ENCODE results near the gene EXOC4.

The EXOC4 gene

GRCh38 chr7:133706016-133706415 lies 453.1 kb downstream of the EXOC4 start:
- H3K27me3 ChIP-seq (ENCODE audit: insufficient read depth, low read length), result no peaks in the 10 kb centered on the region
- no peak overlapping the region for H3K4me3 ChIP-seq (ENCODE audit: low read depth, low read length)
- no peaks in the 10 kb centered on the region for H3K79me2 ChIP-seq (ENCODE audit: control insufficient read depth, insufficient read depth, low read length, unreplicated experiment)
- peaks cover 24% of the 10 kb centered on the region for H3K4me1 ChIP-seq (ENCODE audit: control insufficient read depth, insufficient read depth, low read length, unreplicated experiment)
- no peak overlapping the region for H2AFZ ChIP-seq (ENCODE audit: low read length, unreplicated experiment)
- H3K27ac ChIP-seq (ENCODE audit: low read depth, low read length), result peak overlapping the region; percentile 18; the same call in 1 of the 2 replicates
- H3K36me3 ChIP-seq (ENCODE audit: insufficient read depth, low read length), result no peaks in the 10 kb centered on the region

- H3K4me3 ChIP-seq (ENCODE audit: low read depth, low read length), result no peak overlapping the region
- H3K79me2 ChIP-seq (ENCODE audit: control insufficient read depth, insufficient read depth, low read length, unreplicated experiment), result no peaks in the 10 kb centered on the region
- H3K27me3 ChIP-seq (ENCODE audit: insufficient read depth, low read length), result no peaks in the 10 kb centered on the region
- H2AFZ ChIP-seq (ENCODE audit: low read length, unreplicated experiment), result no peak overlapping the region
- H3K36me3 ChIP-seq (ENCODE audit: insufficient read depth, low read length), result no peaks in the 10 kb centered on the region
- peaks cover 11% of the 10 kb centered on the region for H3K4me1 ChIP-seq (ENCODE audit: control insufficient read depth, insufficient read depth, low read length, unreplicated experiment)
- no peak overlapping the region for H3K27ac ChIP-seq (ENCODE audit: low read depth, low read length)
Measured at GRCh38 chr7:133709036-133709880, 456.4 kb downstream of the EXOC4 start.

DNA sequence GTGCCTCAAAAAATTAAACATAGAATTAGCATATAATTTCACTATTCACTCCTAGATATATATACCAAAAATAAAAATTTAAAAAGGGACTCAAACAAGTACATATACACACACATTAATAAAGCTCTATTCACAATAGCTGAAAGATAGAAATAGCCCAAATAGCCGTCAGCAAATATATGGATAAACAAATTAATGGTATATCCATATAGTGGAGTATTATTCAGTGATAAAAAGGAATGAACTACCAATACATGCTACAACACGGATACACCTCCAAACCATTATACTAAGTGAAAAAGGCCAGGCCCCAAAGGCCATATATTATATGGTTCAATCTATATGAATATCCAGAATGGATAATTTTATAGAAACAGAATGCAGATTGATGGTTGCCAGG lies 459.7 kb downstream of the EXOC4 start:
- H3K4me1 ChIP-seq (ENCODE audit: control insufficient read depth, insufficient read depth, low read length, unreplicated experiment), result no peaks in the 10 kb centered on the region
- H2AFZ ChIP-seq (ENCODE audit: low read length, unreplicated experiment), result no peak overlapping the region
- H3K4me3 ChIP-seq (ENCODE audit: low read depth, low read length), result no peak overlapping the region
- H3K27me3 ChIP-seq (ENCODE audit: insufficient read depth, low read length), result no peaks in the 10 kb centered on the region
- H3K36me3 ChIP-seq (ENCODE audit: insufficient read depth, low read length), result no peaks in the 10 kb centered on the region
- H3K27ac ChIP-seq (ENCODE audit: low read depth, low read length), result no peak overlapping the region
- no peaks in the 10 kb centered on the region for H3K79me2 ChIP-seq (ENCODE audit: control insufficient read depth, insufficient read depth, low read length, unreplicated experiment)

DNA sequence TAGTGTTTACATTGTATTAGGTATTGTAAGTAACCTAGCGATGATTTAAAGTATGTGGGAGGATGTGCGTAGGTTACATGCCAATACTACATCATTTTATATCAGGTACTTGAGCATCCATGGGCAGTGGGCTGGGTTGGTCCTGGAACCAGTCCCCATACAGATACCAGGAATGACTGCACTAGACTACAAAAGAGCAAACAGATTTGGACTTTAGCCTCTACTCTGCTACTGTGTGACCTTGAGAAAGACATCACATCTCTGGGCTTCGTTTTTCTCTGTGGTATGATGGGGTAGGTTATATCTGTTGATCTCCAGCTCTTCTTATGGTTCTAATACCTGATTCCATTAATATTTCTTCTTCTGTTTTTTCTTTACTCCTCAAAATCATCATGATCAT lies 461.8 kb downstream of the EXOC4 start:
- Histone ChIP-seq H3K36me3 (ENCODE audit: insufficient read depth, low read length) (no peaks in the 10 kb centered on the region), H3K27ac (ENCODE audit: low read depth, low read length) (no peak overlapping the region), H3K4me3 (ENCODE audit: low read depth, low read length) (no peak overlapping the region), H3K27me3 (ENCODE audit: insufficient read depth, low read length) (no peaks in the 10 kb centered on the region), H2AFZ (ENCODE audit: low read length, unreplicated experiment) (no peak overlapping the region), H3K79me2 (ENCODE audit: control insufficient read depth, insufficient read depth, low read length, unreplicated experiment) (no peaks in the 10 kb centered on the region), H3K4me1 (ENCODE audit: control insufficient read depth, insufficient read depth, low read length, unreplicated experiment) (no peaks in the 10 kb centered on the region)

DNA sequence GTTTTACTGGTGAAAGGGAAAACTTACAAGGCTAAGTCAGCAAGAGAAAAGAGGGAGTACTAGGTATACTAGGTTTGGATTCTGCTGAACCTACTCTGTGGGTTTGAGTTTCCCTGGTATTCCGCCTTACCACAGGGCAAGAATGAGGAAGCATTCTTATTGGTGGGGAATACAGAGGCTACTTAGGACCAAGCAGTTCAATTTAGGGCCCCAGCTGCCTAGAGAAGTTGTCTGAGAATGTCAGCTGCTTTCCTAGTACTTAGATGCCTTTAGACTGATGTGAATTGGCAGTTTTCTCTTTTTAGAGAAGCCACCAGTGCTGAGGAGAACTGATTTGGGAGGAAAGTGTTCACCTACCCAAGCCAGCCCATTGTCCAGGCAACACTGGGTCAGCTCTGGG lies 465.3 kb downstream of the EXOC4 start:
- no peaks in the 10 kb centered on the region for H3K27me3 ChIP-seq (ENCODE audit: insufficient read depth, low read length)
- no peaks in the 10 kb centered on the region for H3K36me3 ChIP-seq (ENCODE audit: insufficient read depth, low read length)
- H3K79me2 ChIP-seq (ENCODE audit: control insufficient read depth, insufficient read depth, low read length, unreplicated experiment), result no peaks in the 10 kb centered on the region
- no peak overlapping the region for H3K4me3 ChIP-seq (ENCODE audit: low read depth, low read length)
- H3K27ac ChIP-seq (ENCODE audit: low read depth, low read length), result no peak overlapping the region
- no peak overlapping the region for H2AFZ ChIP-seq (ENCODE audit: low read length, unreplicated experiment)
- H3K4me1 ChIP-seq (ENCODE audit: control insufficient read depth, insufficient read depth, low read length, unreplicated experiment), result no peaks in the 10 kb centered on the region

DNA sequence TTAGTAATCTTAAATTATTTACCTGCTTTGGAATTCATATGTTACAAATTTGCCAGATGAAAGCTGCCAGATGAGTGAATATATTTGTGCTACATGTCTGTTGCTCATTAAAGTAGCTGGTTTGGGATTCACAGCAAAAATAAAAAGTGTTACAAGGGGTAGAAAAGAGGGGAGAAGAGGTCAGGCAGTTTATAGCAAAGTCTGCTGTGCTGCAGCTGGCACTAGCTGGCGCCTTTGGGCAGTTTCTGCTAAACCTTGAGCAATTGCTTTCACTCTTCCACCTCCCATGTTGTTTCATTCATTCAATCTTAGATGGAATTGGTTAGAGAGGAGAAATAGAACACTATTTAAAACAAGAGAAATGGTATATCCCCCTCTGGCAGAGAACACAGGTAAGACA lies 470.2 kb downstream of the EXOC4 start:
- no peaks in the 10 kb centered on the region; the same call in 1 of the 2 replicates for H3K36me3 ChIP-seq (ENCODE audit: insufficient read depth, low read length)
- no peak overlapping the region for H3K27ac ChIP-seq (ENCODE audit: low read depth, low read length)
- no peaks in the 10 kb centered on the region for H3K79me2 ChIP-seq (ENCODE audit: control insufficient read depth, insufficient read depth, low read length, unreplicated experiment)
- no peak overlapping the region for H3K4me3 ChIP-seq (ENCODE audit: low read depth, low read length)
- H2AFZ ChIP-seq (ENCODE audit: low read length, unreplicated experiment), result no peak overlapping the region
- H3K4me1 ChIP-seq (ENCODE audit: control insufficient read depth, insufficient read depth, low read length, unreplicated experiment), result no peaks in the 10 kb centered on the region
- no peaks in the 10 kb centered on the region for H3K27me3 ChIP-seq (ENCODE audit: insufficient read depth, low read length)

- Histone ChIP-seq H3K27ac (ENCODE audit: low read depth, low read length) (no peak overlapping the region), H3K4me1 (ENCODE audit: control insufficient read depth, insufficient read depth, low read length, unreplicated experiment) (no peaks in the 10 kb centered on the region), H3K4me3 (ENCODE audit: low read depth, low read length) (no peak overlapping the region), H3K36me3 (ENCODE audit: insufficient read depth, low read length) (no peaks in the 10 kb centered on the region; the same call in 1 of the 2 replicates), H3K27me3 (ENCODE audit: insufficient read depth, low read length) (no peaks in the 10 kb centered on the region), H2AFZ (ENCODE audit: low read length, unreplicated experiment) (no peak overlapping the region), H3K79me2 (ENCODE audit: control insufficient read depth, insufficient read depth, low read length, unreplicated experiment) (no peaks in the 10 kb centered on the region)
Measured at GRCh38 chr7:133724148-133724547, 471.3 kb downstream of the EXOC4 start.

GRCh38 chr7:133724694-133725093 lies 471.8 kb downstream of the EXOC4 start:
- H3K4me3 ChIP-seq (ENCODE audit: low read depth, low read length), result no peak overlapping the region
- no peak overlapping the region for H3K27ac ChIP-seq (ENCODE audit: low read depth, low read length)
- H3K36me3 ChIP-seq (ENCODE audit: insufficient read depth, low read length), result no peaks in the 10 kb centered on the region; the same call in 1 of the 2 replicates
- no peak overlapping the region for H2AFZ ChIP-seq (ENCODE audit: low read length, unreplicated experiment)
- H3K4me1 ChIP-seq (ENCODE audit: control insufficient read depth, insufficient read depth, low read length, unreplicated experiment), result no peaks in the 10 kb centered on the region
- H3K27me3 ChIP-seq (ENCODE audit: insufficient read depth, low read length), result no peaks in the 10 kb centered on the region
- H3K79me2 ChIP-seq (ENCODE audit: control insufficient read depth, insufficient read depth, low read length, unreplicated experiment), result no peaks in the 10 kb centered on the region

GRCh38 chr7:133727476-133728214 lies 474.8 kb downstream of the EXOC4 start:
- H3K27me3 ChIP-seq (ENCODE audit: insufficient read depth, low read length), result no peaks in the 10 kb centered on the region
- H3K79me2 ChIP-seq (ENCODE audit: control insufficient read depth, insufficient read depth, low read length, unreplicated experiment), result no peaks in the 10 kb centered on the region
- H3K4me3 ChIP-seq (ENCODE audit: low read depth, low read length), result no peak overlapping the region
- no peak overlapping the region for H2AFZ ChIP-seq (ENCODE audit: low read length, unreplicated experiment)
- no peak overlapping the region for H3K27ac ChIP-seq (ENCODE audit: low read depth, low read length)
- H3K36me3 ChIP-seq (ENCODE audit: insufficient read depth, low read length), result no peaks in the 10 kb centered on the region; the same call in 1 of the 2 replicates
- H3K4me1 ChIP-seq (ENCODE audit: control insufficient read depth, insufficient read depth, low read length, unreplicated experiment), result no peaks in the 10 kb centered on the region

- H3K36me3 ChIP-seq (ENCODE audit: insufficient read depth, low read length), result no peaks in the 10 kb centered on the region; the same call in 1 of the 2 replicates
- no peak overlapping the region for H2AFZ ChIP-seq (ENCODE audit: low read length, unreplicated experiment)
- no peak overlapping the region for H3K27ac ChIP-seq (ENCODE audit: low read depth, low read length)
- no peaks in the 10 kb centered on the region for H3K79me2 ChIP-seq (ENCODE audit: control insufficient read depth, insufficient read depth, low read length, unreplicated experiment)
- H3K4me1 ChIP-seq (ENCODE audit: control insufficient read depth, insufficient read depth, low read length, unreplicated experiment), result no peaks in the 10 kb centered on the region
- H3K4me3 ChIP-seq (ENCODE audit: low read depth, low read length), result no peak overlapping the region
- H3K27me3 ChIP-seq (ENCODE audit: insufficient read depth, low read length), result no peaks in the 10 kb centered on the region
Measured at GRCh38 chr7:133730360-133730759, 477.5 kb downstream of the EXOC4 start.

- H3K4me3 ChIP-seq (ENCODE audit: low read depth, low read length), result no peak overlapping the region
- no peaks in the 10 kb centered on the region for H3K79me2 ChIP-seq (ENCODE audit: control insufficient read depth, insufficient read depth, low read length, unreplicated experiment)
- no peaks in the 10 kb centered on the region for H3K27me3 ChIP-seq (ENCODE audit: insufficient read depth, low read length)
- H2AFZ ChIP-seq (ENCODE audit: low read length, unreplicated experiment), result no peak overlapping the region
- H3K4me1 ChIP-seq (ENCODE audit: control insufficient read depth, insufficient read depth, low read length, unreplicated experiment), result no peaks in the 10 kb centered on the region
- H3K27ac ChIP-seq (ENCODE audit: low read depth, low read length), result no peak overlapping the region
- no peaks in the 10 kb centered on the region for H3K36me3 ChIP-seq (ENCODE audit: insufficient read depth, low read length)
Measured at GRCh38 chr7:133733401-133733800, 480.5 kb downstream of the EXOC4 start.

Measured in ACC112 (cell line).